ENCODE results near the gene BCL7C. TPM values are rescaled to one million over a fixed set of nuclear protein-coding genes. Genes with fewer than 3 reads are reported as not detected.

Gene BCL7C
- total RNA-seq, 4 donors from 2014 or later: 15.3 to 34.9 (median 24.3) TPM

DNA sequence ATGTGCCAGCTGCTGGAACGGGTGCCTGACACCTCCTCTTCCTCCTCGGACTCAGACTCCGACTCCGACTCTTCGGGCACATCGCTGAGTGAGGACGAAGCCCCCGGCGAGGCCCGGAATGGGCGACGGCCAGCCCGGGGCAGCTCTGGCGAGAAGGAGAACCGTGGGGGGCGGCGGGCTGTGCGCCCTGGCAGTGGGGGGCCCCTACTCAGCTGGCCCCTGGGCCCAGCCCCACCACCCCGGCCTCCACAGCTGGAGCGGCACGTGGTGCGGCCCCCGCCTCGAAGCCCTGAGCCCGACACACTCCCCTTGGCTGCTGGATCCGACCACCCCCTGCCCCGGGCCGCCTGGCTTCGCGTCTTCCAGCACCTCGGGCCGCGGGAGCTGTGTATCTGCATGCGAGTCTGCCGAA, 36.3 kb upstream of the BCL7C start:
- TF ChIP-seq, protein P1, sequence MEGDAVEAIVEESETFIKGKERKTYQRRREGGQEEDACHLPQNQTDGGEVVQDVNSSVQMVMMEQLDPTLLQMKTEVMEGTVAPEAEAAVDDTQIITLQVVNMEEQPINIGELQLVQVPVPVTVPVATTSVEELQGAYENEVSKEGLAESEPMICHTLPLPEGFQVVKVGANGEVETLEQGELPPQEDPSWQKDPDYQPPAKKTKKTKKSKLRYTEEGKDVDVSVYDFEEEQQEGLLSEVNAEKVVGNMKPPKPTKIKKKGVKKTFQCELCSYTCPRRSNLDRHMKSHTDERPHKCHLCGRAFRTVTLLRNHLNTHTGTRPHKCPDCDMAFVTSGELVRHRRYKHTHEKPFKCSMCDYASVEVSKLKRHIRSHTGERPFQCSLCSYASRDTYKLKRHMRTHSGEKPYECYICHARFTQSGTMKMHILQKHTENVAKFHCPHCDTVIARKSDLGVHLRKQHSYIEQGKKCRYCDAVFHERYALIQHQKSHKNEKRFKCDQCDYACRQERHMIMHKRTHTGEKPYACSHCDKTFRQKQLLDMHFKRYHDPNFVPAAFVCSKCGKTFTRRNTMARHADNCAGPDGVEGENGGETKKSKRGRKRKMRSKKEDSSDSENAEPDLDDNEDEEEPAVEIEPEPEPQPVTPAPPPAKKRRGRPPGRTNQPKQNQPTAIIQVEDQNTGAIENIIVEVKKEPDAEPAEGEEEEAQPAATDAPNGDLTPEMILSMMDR (IDR thresholded peaks at IDR 0.05; ENCODE audit: low read depth): no peak

DNA sequence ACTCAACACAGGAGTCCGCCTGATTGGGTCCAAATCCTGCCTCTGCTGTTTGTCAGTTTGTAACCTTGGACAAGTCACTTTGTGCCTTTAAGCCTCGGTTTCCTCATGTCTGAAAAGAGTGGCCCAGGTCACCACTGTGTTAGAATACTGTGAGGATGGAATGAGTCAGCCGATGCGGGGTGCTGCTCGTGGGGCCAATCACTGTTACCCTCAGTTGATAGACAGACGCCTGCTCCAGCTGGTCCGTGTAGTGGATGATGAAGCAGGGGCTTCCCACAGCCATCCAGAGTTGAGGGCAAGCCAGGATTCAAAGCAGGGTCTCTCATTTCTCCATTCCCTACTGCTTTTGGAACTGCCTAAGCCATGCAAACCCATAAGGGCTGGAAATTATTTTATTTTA, 35.3 kb upstream of the BCL7C start:
- TF ChIP-seq, protein P1 (IDR thresholded peaks at IDR 0.05; ENCODE audit: low read depth): no peak

DNA sequence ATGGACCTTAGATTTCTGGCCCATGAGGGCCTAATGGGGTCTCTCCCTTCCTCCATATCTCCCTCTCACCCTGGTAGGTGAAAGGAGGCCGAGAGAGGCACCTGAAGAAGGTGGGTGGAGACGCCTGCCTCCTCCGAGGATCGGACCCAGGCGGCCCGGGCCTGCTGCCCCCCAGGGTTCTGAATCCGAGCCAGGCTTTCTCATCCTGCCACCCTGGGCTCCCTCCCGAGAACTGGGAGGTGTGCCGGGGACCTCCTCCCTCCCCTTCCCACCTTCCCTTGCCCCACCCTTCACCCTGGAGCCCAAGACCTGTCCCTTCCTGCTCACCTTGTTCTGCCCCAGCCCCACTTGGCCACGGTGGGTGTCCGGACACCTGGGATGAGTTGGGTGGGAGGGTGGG, 34.5 kb upstream of the BCL7C start:
- TF ChIP-seq, protein P1 (IDR thresholded peaks at IDR 0.05; ENCODE audit: low read depth): no peak

DNA sequence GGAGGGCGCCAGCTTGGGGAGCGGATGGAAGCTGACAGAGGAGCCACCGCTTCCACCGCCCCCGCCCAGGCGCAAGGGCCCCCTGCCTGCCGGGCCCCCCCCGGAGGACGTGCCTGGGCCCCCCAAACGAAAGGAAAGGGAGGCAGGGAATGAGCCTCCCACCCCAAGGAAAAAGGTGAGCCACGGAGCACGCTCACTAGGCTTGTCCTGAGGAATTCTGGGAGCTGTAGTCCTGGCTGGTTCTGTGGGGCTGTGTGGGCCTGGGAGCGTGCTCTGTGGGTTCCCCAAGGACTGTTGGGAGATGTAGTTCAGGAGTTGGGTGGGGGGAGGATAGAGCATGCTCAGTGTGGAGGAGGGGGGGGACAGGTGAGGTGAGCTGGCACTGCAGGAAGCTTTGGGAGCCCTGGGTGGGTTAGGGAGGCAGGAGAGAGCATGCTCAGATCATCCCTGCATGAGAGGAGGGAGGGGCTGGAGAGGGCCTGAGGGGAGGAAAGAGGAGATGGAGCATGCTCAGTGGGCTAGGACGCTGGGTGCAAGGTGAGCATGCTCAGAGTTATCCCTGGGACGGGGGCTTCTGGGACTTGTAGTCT, 34.0 kb upstream of the BCL7C start:
- TF ChIP-seq, protein P1 (IDR thresholded peaks at IDR 0.05; ENCODE audit: low read depth): no peak

DNA sequence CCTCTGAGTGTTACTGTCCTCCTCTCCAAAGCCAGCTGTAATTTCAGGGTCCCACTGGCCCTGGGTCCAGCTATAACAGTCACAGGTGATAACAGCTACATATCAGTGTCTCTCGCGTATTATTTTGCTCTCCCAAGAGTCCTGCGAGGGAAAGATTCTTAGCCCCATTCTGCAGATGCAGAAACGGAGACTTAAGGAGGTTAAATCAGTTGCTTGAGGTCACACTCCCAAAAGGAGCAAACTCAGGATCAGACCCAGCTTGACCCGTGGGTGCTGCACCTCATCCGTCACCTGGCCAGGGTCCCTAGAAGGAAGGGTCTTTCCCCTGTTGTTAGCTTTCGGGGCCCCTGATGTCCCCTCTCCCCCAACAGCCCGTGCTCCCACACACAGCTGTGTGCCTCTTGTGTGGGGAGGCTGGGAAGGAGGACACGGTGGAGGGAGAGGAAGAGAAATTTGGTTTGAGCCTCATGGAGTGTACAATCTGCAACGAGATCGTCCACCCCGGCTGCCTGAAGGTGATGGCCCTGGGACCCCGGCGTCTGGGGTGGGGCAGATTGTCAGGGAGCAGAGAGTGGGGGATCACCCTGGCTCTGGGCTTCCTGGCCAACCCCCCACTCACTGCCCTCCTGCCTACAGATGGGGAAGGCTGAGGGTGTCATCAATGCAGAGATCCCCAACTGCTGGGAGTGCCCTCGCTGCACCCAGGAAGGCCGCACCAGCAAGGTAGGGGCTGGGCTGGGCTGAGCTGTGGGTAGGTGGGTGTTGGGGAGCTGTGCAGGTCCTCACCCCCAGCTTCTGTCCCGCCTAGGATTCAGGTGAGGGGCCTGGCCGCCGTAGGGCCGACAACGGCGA, 33.3 kb upstream of the BCL7C start:
- TF ChIP-seq, protein P1 (IDR thresholded peaks at IDR 0.05; ENCODE audit: low read depth): no peak

DNA sequence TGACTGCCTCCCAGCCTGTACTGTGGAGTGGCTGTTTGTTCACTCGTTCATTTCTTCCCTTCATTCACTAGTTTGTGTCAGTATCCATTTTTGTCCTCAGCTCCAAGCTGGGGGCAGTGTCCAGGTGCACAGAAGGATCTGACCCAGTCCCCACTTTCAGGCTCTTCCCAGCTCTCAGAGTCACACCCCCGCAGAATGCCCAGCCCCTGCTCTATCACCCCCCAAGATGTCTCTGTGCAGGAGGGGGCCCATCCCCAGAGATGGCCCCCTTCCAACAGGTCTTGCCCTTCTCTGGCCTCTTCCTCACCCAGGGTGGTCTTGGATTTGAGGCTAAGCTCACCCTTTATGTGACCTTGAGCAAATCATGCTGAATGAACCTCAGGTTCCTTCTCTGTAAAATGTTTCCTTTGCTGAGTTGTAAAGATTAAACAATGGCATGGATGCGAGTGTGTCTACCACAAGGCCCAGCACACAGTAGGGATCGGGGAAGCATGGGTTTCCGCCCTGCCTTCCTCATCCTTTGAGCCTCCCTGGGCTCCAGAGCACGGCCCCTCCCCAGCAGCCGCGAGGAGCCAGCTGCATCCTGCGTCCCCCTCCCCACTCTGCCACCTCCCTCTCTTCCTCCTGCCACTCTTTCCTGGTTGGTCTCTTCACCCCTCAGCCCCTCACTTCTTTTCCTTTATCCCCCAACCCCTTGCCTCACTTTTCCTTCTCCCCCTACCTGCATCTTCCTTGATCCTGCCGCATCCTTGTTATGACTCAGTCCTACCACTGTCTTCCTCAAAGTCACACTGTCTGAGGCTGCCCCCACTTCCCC, 32.3 kb upstream of the BCL7C start:
- TF ChIP-seq, protein P1 (IDR thresholded peaks at IDR 0.05; ENCODE audit: low read depth): no peak

DNA sequence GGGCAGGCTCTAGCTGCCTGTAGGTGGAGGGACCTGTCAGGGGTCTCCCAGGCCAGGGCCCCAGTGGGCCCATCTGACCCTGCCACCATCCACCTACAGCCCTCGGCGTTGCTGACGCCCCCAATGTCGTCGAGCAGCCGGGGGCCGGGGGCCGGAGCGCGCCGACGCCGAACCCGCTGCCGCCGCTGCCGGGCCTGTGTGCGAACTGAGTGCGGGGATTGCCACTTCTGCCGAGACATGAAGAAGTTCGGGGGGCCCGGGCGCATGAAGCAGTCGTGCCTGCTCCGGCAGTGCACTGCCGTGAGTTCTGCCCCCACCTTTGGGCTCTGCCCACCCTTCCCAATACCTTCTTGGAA, 31.7 kb upstream of the BCL7C start:
- TF ChIP-seq, protein P1 (IDR thresholded peaks at IDR 0.05; ENCODE audit: low read depth): no peak
